Subcutaneous abdominal adipose tissue (tissue), 5 donors: Measurements from ENCODE around the gene BCR.
"Not testable (repeated sequence)": the region's sequence is repeated elsewhere in the genome, so short reads cannot be mapped to it uniquely, and the experiment has no call there.

Source experiments
- H3K27ac ChIP-seq: one replicate; pipeline ENCODE4 v1.7.0; 2013; ENCODE audit warnings: low read depth, mild to moderate bottlenecking, inconsistent platforms, low read length, moderate library complexity
- H3K27me3 ChIP-seq, 5 donors: one replicate each; pipeline ENCODE4 v1.7.0; 2013; ENCODE audit warnings: low read length in 5 of 5, inconsistent platforms in 1 of 5; ENCODE audit not compliant: control insufficient read depth in 5 of 5, insufficient read depth in 4 of 5
- H3K36me3 ChIP-seq, 5 donors: one replicate each; pipeline ENCODE4 v1.7.0; 2013; ENCODE audit warnings: low read length in 5 of 5; ENCODE audit not compliant: control insufficient read depth in 5 of 5, insufficient read depth in 5 of 5
- H3K4me1 ChIP-seq, 5 donors: one replicate each; pipeline ENCODE4 v1.7.0; 2013; ENCODE audit warnings: low read length in 5 of 5, mild to moderate bottlenecking in 3 of 5, moderate library complexity in 1 of 5; ENCODE audit not compliant: control insufficient read depth in 5 of 5, insufficient read depth in 5 of 5
- H3K4me3 ChIP-seq, 5 donors: one replicate each; pipeline ENCODE4 v1.7.0; 2013; ENCODE audit warnings: low read length in 5 of 5, low read depth in 1 of 5
- H3K9ac ChIP-seq, 5 donors: one replicate each; pipeline ENCODE4 v1.7.0; 2013; ENCODE audit warnings: low read length in 5 of 5, mild to moderate bottlenecking in 4 of 5, moderate library complexity in 3 of 5
- H3K9me3 ChIP-seq, 5 donors: one replicate each; pipeline ENCODE4 v1.7.0; 2013; ENCODE audit warnings: low read length in 5 of 5; ENCODE audit not compliant: control insufficient read depth in 5 of 5
- donor health status: healthy.
- donor health status: healthy.
- donor health status: healthy.
- donor health status: healthy.
- donor health status: healthy.

The BCR gene

GRCh38 chr22:23353696-23354095 lies 173.4 kb downstream of the BCR start:
- no peak overlapping the region for H3K27ac ChIP-seq
- H3K27me3 ChIP-seq, result peaks cover 0 to 5% (median 3%) of the 10 kb centered on the region in 5 donors
- no peaks in the 10 kb centered on the region for H3K36me3 ChIP-seq
- H3K4me1 ChIP-seq, result peaks cover 0 to 3% (median 0%) of the 10 kb centered on the region in 5 donors
- no peak overlapping the region for H3K9ac ChIP-seq
- H3K9me3 ChIP-seq, result no peaks in the 10 kb centered on the region
- H3K4me3 ChIP-seq, result no peak overlapping the region

GRCh38 chr22:23356094-23356493 lies 175.8 kb downstream of the BCR start:
- H3K9ac ChIP-seq, result no peak overlapping the region
- peaks cover 0 to 5% (median 3%) of the 10 kb centered on the region in 5 donors for H3K27me3 ChIP-seq
- H3K27ac ChIP-seq, result no peak overlapping the region
- no peaks in the 10 kb centered on the region for H3K36me3 ChIP-seq
- H3K4me3 ChIP-seq, result no peak overlapping the region
- peaks cover 0 to 3% (median 0%) of the 10 kb centered on the region in 5 donors for H3K4me1 ChIP-seq
- no peaks in the 10 kb centered on the region for H3K9me3 ChIP-seq

GRCh38 chr22:23357053-23357452 lies 176.7 kb downstream of the BCR start:
- Histone ChIP-seq H3K4me3 (no peak overlapping the region), H3K27ac (no peak overlapping the region), H3K4me1 (peaks cover 0 to 3% (median 0%) of the 10 kb centered on the region in 5 donors), H3K9ac (no peak overlapping the region), H3K27me3 (peaks cover 0 to 5% (median 2%) of the 10 kb centered on the region in 5 donors), H3K36me3 (no peaks in the 10 kb centered on the region), H3K9me3 (no peaks in the 10 kb centered on the region)

- Histone ChIP-seq H3K36me3 (no peaks in the 10 kb centered on the region), H3K27ac (no peak overlapping the region), H3K4me1 (peaks cover 0 to 3% (median 0%) of the 10 kb centered on the region in 5 donors), H3K9ac (no peak overlapping the region), H3K9me3 (no peaks in the 10 kb centered on the region), H3K27me3 (no peaks in the 10 kb centered on the region), H3K4me3 (no peak overlapping the region)
These were observed 179.3 kb downstream of the BCR start for GRCh38 chr22:23359583-23360123.

DNA sequence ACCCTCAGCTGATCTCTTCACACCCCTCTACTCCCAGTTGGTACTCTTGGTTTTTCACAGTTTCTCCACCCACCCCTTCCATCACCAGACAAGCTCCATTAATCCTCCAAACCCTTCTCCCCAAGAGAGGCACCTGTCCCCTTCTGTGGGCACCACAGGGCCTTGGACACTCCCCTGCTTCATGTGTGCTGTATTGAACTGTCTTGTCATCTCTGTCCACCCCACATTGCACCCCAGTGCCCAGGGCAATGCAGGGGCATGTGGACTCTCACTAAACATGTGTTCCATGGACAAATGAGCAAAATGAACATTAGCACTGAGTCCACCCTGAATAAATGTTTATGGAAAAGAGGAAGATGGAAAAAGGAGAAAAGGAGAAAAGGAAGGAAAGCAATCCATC lies 181.4 kb downstream of the BCR start:
- no peaks in the 10 kb centered on the region for H3K36me3 ChIP-seq
- no peak overlapping the region for H3K27ac ChIP-seq
- H3K4me3 ChIP-seq, result no peak overlapping the region
- no peaks in the 10 kb centered on the region for H3K9me3 ChIP-seq
- peaks cover 0 to 3% (median 0%) of the 10 kb centered on the region in 5 donors for H3K4me1 ChIP-seq
- no peak overlapping the region for H3K9ac ChIP-seq
- H3K27me3 ChIP-seq, result no peaks in the 10 kb centered on the region

DNA sequence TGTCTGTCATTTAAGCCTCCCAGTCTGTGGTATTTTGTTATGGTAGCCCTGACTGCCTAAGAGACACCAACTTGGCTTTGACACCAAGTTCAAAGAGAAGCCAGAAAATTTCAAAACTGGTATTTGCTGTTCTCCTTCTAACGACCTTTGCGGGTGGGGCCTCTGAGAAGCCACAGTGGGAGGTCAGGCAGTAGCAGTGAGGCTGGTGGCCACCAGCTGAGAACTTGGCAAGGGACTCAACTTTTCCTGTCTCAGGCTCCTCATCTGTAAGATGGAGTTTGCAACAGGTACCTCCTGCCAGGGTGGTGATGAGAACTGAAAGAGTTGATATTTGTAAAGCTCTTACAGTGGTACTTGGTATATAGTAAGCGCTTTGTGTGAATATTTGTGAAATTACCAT lies 183.4 kb downstream of the BCR start:
- Histone ChIP-seq H3K27ac (no peak overlapping the region), H3K36me3 (no peaks in the 10 kb centered on the region), H3K4me3 (no peak overlapping the region), H3K9ac (no peak overlapping the region), H3K9me3 (no peaks in the 10 kb centered on the region), H3K27me3 (peaks cover 0 to 3% (median 2%) of the 10 kb centered on the region in 5 donors), H3K4me1 (no peaks in the 10 kb centered on the region)

DNA sequence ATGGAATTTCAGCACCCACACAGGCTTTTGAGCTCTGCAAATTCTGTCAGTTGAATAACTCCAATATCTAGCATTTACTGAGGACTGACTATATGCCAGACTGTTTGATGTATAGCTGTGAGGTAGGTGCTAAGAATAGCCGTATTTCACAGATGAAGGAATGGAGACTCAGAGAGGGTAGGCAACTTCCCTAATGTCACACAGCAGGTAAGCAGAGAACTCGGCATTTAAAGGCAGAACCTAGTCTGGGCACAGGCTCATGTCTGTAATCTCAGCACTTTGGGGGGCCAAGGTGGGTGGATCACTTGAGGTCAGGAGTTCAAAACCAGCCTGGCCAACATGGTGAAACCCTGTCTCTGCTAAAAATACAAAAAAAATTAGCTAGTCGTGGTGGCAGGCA lies 184.1 kb downstream of the BCR start:
- no peaks in the 10 kb centered on the region for H3K9me3 ChIP-seq
- H3K4me3 ChIP-seq, result no peak overlapping the region
- H3K4me1 ChIP-seq, result no peaks in the 10 kb centered on the region
- no peaks in the 10 kb centered on the region for H3K36me3 ChIP-seq
- no peak overlapping the region for H3K27ac ChIP-seq
- peaks cover 0 to 6% (median 3%) of the 10 kb centered on the region in 5 donors for H3K27me3 ChIP-seq
- H3K9ac ChIP-seq, result no peak overlapping the region

DNA sequence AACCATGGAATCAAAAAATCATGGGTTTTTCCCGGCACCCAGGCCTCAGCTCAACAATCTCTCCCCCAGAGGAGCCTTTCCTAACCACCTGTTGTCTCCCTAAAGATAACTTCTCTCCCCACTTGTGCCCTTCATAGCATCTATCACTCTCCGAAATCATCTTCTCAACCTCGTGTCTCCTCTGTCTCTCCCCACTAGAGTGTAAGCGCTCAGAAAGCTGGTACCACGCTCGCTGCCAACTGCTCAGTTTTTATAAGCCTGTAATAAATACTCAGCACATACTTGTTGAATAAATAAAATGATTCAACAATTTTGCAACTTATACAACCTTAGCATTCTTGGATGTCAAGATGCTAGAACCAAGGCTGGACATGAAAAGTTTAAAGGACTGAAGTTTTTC lies 185.2 kb downstream of the BCR start:
- Histone ChIP-seq H3K9me3 (no peaks in the 10 kb centered on the region), H3K27ac (no peak overlapping the region), H3K36me3 (no peaks in the 10 kb centered on the region), H3K4me3 (no peak overlapping the region), H3K4me1 (no peaks in the 10 kb centered on the region), H3K9ac (no peak overlapping the region), H3K27me3 (peaks cover 2 to 11% (median 3%) of the 10 kb centered on the region in 5 donors)

DNA sequence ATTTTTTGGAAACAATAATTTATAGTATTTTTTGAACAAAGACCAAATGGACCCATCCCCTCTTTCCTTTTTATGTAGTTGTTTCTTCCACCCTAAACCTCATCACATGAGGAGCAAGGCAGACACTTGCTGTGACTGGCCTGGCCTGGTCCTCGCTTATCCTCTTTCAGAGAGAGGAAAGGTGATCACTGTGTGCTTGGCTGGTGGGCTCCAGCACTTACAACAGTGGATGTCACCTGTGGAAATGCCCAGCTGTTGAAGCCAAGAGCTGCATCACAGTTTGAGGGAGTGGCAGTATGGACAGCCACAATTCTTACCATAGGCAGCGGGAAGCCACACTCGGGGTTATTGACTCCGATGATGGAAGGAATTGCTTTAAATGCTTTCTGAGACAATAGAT lies 185.7 kb downstream of the BCR start:
- Histone ChIP-seq H3K4me3 (no peak overlapping the region), H3K36me3 (no peaks in the 10 kb centered on the region), H3K9ac (no peak overlapping the region), H3K27me3 (peaks cover 2 to 12% (median 3%) of the 10 kb centered on the region in 5 donors), H3K9me3 (no peaks in the 10 kb centered on the region), H3K4me1 (no peaks in the 10 kb centered on the region), H3K27ac (no peak overlapping the region)

DNA sequence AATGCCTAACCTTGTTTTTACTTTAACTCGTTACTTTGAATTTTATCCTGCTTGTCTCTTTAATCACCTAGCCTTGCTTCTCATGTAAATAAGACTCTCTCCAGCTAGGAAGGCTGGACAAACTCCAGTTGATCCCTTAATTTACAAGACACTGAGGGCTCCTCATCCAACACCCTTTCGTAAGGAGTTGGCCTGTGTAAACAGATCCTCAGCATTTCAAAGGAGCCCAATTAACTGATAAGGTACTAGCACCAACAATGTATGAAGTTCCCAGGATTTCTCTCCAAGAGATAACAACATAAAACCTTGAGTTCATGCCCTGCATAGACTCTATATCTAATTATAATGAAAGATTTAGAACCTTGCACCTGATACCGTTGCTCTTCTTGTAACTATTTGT lies 186.9 kb downstream of the BCR start:
- H3K36me3 ChIP-seq, H3K4me1 ChIP-seq, H3K9ac ChIP-seq, H3K27ac ChIP-seq, H3K4me3 ChIP-seq, H3K9me3 ChIP-seq: not testable (repeated sequence)
- H3K27me3 ChIP-seq, result peaks cover 2 to 12% (median 3%) of the 10 kb centered on the region in 5 donors
